ENCODE measurements around the gene FAM229A.
"Not testable (repeated sequence)": the region's sequence is repeated elsewhere in the genome, so short reads cannot be mapped to it uniquely, and the experiment has no call there.

Gene FAM229A, protein sequence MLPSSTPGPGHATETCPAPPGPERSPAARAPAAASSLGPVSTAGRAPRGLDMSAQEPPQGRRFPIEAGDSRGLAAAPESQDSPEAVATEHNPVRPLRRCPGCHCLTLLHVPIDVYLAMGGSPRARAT

DNA sequence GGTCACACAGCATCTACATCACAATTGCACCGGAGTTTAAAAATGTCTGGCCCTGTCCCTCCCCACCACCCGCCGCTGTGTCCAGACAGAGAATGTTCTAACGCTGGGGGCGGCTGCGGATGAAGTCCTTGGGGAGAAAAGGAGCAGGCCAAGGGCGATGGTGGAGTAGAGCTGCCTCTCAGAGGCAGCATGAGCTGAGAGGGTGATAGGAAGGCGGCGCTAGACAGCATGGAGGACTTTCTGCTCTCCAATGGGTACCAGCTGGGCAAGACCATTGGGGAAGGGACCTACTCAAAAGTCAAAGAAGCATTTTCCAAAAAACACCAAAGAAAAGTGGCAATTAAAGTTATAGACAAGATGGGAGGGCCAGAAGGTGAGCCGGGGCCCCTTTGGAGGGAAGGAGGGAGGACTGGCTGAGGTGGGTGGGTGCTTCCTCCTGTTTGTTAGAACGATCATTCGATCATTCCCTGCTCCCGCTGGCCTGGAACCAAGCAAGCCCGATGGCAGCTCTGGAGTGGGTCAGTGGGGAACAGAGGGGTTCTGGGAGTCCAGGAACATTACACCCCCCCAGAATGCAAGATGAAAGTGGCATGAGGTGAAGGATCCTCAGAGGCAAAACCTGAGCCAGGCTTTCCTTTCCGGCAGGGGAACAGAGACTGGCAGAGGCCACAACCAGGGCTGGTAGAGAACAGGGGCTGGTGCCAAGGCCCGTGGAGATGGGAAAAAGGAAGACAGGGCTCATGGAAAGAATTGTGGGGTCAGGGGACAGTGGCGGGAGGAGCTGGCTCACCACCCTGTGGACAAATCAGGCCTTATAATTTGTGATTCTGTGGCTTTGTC lies at the start of gene FAM229A, which contains the start of gene TSSK3:
Gene FAM229A, minus strand, starts transcription at position 12 of the 840 bp plus-strand sequence. CDS start 394 bp downstream, outside the sequence.
Gene TSSK3, plus strand, starts transcription at position 66 of the 840 bp plus-strand sequence. Its CDS starts 163 bp downstream, at position 229.
- DNase-seq = peak; percentile 11

DNA sequence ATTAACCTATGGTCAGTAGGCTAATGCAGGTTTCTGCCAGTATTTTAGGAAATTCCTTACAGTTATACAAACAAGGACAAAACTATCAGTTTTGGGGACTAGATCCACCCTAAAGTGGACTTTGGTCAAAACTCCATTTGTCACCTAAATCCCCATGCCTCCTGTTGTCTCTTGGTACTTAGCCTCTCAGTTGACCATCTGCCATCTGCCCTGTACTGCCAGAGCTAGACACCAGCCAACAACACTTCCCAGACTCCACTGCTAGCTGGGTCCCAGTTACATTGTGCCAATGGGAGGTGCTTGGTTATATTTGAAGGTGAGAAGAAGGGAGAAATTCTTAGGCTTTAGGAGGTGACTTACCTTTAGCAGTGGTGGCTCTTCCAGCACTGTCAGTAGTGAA lies 49.0 kb upstream of the FAM229A start:
- no peak for DNase-seq

DNA sequence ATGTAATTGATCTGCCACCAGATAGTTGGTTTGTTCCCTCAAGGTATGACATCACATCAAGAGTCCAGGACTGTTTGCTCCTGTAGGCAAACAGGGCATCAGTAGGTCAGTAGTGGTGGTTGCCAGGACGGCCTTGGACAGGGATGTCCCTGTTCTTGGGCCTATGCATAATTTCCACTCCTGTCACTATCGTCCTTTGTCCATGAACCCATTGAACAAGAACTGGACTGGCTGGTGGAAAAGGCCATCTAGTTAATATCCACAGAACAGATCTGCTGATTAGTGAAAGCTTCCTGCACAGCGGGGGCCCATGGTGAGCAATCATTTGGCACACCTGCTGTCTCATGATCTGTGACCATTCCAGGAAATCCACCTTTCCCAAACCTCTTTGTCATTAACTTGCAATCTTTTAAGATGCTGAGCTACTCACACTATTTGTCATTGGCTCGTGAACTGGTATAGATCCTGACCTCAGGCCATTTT lies 44.4 kb upstream of the FAM229A start:
- no peak for DNase-seq

DNA sequence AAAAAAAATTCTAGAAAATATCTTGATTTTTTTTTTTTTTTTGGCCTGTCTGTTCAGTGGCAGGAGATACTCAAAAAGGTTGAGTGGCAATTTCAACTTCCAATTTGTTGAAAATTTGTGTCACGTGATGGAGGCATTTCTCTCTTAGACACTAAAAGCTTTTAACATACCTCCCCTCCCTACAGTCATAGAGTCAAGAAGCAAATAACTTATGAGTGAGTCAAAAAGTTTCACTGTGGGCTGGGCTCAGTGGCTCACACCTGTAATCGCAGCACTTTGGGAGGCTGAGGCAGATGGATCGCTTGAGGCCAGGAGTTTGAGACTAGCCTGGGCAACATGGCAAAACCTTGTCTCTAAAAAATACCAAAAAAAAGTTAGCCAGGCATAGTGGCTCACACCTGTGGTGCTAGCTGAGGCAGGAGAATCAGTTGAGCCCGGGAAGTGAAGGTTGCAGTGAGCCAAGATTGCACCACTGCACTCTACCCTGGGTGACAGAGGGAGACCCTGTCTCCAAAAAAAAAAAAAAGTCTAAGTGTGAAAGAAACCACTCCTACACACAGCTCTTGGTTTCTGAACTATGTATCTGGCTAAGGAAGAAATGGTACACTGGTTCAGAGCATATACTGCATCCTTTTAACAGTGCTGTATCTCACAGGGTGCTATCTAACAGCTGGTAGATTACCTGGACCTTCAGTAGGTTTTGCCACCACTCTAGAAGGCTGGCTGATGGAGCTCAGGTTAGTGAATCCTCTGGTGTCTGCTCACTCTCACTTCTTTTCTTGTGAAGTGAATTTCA lies 43.6 kb upstream of the FAM229A start:
- no peak for DNase-seq

DNA sequence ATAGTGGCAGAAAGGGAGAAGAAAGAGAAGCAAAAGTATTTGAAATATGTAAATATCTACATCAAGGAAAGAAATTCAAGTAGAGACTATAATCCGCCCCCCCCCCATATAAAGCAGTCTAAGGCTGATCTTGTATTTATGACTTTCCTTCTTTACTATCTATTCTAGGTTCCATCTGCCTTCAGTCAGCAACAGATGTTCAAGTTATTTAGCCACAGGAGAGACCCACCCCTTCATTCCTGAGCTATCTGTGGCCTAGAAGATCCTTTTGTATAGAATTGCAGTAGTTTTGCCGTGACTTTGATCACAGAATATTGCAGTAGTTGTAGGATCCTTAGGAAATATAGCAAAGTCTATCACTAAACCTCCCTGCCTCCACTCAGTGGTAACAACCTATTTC lies 42.7 kb upstream of the FAM229A start:
- no peak for DNase-seq

DNA sequence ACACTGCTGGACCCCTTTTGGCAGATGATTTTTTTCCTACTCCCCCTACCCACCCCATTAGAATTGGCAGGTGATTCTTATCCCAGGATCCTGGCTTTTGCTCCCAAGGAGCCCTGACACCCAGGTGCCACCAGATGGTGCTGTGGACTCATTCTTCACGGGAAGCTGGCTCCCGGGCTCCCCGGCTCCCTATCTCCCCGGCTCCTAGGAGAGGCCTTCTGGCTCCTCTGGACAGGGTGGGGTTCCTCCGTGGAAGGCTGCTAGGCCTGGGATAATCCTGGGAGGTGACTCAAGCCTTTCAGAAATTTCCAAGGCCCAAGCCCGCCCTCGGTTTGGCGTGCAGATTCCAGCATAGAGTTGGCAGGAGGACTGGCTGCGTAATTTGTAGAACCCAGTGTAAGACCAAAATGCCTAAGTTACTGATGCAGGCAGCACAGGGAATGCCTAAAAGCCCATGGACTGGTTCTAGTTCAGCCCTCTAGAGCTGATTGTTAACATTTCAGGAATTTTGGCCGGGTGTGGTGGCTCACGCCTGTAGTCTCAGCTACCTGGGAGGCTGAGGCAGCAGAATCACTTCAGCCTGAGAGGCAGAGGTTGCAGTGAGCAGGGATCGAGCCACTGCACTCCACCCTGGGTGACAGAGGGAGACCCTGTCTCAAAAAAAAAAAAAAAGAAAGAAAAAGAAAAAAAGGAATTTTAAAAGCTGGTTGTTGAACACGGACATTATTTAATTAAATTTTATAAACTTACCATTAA lies 38.8 kb upstream of the FAM229A start:
- peak; percentile 57 for DNase-seq

DNA sequence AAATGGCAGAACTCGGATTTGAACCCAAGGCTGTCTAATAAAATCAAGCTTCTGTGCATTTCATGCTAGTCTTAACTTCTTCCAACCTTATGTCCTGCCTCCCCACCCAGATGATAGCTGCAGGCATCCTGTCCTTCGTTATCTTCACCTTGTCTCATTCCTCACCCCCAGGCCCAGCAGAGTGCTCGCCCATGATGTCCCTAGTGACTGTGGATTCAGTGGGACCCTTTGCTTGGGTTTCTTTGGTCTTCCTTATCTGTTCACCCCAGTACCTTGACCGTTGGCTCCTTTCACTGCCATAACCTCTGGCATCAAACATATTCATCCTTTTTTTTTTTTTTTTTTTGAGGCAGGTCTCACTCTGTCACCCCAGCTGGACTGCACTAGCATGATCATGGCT lies 37.6 kb upstream of the FAM229A start:
- no peak for DNase-seq

DNA sequence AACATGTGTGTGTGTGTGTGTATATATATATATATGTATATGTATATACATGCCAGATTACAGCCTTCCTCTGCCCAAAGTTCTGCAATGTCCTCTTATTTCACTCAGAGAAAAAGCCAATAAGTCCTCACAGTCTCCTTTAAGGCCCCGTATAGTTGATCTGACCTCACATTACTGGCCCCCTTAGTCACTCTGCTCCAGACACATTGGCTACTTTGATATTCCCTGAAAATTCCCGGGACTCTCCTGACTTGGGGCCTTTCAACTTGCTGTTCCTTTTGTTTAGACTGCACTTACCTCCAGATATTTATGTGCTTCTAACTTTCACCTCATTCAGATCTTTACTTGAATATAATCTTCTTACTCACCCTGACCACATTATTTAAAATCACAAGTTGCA lies 36.1 kb upstream of the FAM229A start:
- DNase-seq = no peak

DNA sequence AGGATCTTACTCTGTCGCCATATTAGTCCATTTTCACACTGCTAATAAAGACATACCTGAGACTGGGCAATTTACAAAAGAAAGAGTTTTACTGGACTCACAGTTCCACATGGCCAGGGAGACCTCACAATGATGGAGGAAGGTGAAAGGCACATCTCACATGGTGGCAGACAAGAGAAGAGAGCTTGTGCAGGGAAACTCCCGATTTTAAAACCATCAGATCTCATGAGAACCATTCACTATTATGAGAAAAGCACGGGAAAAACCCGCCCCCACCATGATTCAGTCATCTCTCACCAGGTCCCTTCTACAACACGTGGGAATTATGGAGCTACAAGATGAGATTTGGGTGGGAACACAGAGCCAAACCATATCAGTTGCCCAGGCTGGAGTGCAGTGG lies 34.2 kb upstream of the FAM229A start:
- not testable (repeated sequence) for DNase-seq

DNA sequence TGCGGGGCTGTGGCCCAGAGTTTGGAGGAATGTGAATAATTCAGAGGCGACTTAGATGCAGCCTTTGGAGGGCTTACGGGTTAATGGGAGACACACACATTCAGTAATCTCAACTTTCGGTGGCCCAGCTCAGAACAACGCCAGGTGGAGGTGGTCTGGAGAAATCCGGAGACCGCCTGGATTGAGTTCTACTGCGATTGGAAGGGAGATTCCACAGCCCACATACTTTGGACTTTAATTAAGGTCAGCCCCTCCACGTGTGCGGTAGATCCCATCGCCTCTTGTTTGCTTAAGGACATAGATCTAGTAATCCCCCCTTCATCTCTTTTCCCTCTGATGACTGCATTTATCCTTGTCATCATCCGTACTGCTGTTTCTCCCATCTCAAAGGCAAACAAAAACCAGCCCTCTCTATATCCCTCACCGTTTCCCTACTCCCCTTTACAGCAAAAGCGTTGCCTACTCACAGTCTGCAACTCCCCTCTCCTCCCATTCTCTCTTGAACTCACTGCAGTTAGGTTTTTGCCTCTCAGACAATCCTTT lies 32.7 kb upstream of the FAM229A start:
- peak; percentile 38 for DNase-seq

DNA sequence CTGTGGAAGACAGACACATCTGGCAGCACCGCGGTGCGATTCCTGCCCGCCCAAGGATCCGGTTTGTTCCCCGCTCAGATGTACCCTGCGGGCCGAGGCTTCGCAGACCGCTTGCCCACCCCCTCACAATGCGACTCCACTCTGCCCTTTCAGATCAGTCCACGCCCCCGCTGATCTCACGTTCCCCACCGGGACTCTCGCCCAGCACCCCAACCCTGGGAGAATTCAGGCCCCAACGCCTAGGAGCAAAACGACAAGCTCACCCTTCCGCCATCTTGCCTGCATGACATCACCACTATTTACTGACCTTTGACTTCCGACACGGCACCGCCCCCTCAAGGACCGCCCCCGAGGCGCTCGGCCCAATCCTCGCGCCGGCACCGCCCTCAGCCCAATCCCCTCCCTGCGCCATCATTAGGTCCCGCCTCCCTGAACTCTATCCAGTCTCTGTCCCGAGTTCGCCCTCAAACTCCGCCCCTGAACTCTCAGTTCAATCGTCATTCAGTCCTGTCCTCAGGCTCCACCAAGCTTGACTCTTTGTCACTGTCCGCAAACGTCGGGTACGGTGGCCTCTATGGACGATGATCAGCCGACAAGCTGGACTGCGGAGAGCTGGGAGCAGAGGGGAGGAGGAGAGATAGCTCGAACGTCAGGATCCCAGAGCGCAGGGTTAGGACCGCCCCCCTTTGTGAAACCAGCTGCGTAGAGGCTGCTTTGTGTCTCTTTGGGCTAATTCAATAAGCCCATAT lies 32.0 kb upstream of the FAM229A start, which contains the start of gene BSDC1:
Gene BSDC1, minus strand, starts transcription at position 301 of the 749 bp plus-strand sequence. Its CDS starts 27 bp downstream, at position 274.
- DNase-seq = peak; percentile 99

DNA sequence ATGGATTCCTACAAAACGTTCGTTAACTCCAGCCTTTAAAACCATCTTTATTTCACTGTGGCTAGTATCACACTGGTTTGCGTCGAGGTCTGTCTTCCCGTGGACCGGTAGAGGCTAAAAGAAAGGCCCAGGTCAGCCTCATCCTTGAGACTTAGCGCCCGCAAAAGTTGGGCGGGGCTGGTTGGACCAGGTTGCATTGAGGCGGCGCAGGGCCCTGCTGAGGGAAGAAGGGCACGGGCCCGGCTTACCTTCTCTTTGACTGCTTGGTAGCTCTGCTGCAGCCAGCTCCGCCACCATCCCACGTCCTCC lies 31.5 kb upstream of the FAM229A start:
- DNase-seq = peak; percentile 22

DNA sequence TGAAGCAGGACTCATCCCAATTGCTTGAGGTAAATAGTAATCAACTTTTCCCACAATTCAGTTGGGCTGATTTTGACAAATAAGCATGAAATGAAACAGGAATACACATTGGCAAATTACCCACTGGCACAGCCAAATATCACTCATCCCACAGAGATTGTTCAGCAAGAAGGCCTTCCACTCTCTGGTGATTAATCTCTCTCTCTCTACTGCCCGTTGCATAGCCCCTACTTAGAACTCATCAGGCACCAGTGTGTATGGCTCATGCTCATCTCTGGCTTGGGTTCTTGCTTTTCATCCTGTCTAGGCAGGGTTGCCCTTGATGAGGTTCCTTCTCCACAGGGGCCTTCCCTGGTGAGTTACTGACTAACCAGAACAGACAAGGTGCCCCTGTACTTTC lies 30.9 kb upstream of the FAM229A start:
- DNase-seq = no peak

DNA sequence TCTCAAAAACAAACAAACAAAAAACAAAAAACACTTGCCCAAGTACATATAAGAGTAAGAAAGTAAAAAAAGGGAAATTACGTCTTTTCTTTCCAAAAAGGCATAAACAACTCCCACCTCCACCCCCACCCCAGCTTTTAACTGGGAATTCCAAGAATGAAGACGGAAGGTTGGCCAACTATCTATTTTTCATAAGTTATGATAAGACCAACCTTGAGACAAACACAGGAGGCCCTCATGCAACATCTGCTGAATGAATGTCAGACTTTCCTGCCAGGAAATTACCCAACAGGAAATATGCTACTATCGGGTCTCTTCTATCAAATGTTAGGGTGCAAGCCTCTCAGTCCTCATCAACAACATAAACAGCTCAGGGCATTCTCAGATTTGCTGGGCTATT lies 30.0 kb upstream of the FAM229A start:
- no peak for DNase-seq

DNA sequence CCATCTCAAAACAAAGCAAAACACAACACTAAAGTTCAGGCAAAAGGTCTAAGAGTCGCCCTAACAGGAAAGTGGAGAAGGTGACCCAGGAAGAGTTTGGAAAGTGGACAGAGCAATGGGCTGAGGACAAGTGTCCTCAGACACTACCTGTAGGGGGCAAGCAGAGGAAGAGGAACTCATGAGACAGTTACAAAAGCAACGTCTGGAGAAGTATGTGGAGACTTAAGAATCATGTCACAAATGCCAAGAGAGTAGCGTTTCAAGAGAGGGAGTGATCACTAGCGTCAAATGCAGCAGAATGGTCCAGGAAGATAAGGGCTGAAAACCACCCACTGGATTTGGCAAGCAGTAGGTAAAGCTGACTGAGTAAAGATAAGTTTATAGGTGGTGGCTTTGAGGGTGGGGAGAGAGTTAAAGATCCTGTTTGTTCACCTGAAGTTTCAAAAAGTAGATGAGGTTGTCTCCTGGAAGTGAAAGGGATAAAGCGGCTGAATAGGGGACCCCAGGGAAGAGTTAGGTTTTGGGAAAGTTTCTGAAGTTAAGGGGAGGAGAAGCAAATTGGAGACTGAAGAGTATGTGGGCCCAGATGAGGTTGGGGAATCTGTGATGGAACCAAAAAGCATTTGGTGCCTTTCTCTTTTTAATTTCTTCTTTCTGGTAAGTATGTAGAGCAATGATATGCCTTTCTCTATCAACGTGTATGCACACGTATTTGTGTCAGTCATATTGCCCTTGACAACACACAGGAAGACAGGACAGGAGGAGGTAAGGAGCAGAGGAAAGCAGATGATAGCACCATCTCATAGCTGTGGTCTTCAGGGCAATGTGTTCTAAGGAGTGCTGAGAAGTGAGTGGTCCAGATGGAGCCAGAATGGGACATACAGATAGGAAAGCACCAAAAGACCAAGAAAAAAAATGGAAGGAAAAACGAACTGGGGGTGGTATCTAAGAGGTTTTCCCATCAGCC lies 28.9 kb upstream of the FAM229A start:
- DNase-seq = no peak

DNA sequence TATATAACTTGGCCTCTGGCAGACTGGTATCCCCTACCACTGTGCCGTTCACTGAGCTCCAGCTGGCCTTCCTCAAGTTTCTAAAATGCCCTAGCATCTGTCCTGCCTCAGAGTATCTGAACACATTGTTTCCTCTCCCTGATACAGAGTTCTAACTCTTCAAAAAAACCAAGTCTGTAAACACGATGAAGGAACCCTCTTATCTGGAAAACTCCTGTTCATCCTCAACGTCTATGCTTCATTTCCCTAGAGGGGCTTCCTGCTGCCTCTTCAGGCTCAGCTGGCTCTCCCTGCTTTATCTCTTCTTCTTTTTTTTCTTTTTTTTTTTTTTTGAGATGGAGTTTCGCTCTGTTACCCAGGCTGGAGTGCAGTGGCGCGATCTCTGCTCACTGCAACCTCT lies 26.4 kb upstream of the FAM229A start:
- DNase-seq = no peak

DNA sequence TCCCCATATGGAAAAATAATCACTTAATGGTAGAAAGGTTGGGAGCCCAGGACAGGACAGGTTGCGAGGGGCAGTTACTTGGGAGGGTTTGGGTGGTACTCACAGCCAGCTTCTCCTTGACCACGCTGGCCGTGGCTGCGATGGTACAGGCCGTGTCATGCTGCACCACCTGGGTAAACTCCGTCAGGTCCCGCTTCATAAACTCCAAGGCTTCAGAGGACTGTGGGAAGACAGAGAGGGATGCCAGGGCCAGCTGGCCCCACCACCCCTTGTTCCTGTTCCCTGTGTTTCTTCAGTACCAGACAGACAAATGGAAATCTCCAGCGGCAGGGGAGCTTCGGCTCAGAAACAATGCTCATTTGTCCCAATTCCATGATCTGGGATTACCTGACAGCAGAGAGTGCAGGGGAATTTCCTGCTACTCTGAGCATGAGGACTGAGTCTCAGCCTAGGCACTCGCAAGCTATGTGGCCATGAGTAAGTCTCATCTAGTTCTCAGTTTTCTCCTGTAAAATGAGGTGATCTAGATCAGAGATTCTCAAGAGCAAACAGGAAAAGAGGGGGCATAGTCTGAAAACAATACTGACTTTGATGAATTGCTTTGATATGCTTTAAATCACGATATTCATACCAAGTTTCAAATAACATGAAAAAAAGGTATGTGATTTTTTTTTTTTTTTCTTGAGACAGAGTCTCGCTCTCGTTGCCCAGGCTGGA lies 24.5 kb upstream of the FAM229A start:
- DNase-seq = no peak

DNA sequence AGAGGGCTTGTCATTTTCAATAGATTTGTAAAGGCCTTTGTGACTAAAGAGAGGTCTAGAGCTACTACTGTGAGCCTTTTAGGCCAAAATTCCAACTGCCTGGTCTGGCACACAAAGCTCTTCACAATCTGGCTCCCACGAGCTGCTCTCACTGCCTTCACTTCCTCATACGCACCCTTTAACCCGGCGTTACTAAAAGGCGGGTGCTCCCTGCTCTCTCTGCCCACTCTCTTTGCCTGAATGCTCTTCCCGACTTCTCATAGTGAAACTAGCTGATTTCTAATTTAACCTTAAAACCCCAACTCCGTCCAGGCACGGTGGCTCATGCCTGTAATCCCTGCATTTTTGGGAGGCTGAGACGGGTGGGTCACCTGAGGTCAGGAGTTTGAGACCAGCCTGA lies 17.8 kb upstream of the FAM229A start:
- no peak for DNase-seq

DNA sequence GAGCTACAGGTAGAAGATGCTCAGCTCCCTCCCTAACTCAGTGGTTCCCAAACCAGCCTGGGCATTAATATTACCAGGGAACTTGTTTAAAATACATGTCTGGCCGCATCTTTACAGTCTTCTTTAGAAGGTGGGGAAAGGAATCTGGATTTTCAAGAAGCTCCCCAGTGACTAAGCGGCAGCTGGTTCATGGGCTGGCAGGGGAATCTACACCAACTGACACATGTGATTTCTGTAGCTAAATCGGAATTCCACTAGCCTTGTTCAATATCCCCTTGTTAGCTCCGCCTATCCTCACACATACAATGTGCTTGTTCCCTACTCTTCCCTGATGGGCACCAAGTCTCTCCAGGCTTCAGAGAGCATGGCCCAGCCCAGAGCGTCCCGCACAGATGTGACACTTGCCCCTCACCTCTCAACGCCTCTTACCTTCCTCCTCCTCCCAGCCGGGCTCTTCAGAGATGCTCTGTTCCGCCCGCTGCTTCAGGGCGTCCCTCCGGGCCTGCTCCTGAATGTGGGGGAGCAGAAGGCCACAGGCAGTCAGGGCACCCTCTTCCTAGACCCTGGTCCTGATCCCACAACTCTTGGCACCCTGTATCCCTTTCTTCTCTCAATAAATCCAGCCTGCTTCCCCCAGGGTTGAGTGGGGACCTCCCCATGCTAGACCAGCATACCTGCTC lies 15.4 kb upstream of the FAM229A start:
- DNase-seq = no peak
